ENCODE data around the gene SAAL1.

- TF ChIP-seq CTCF (IDR thresholded peaks at IDR 0.05) (no peak), POLR2A (IDR thresholded peaks at IDR 0.05) (no peak)
These were observed 31.4 kb upstream of the SAAL1 start for GRCh38 chr11:18137186-18137800.
